IMR-90 (cell line): ENCODE results near the gene RAPGEF2. TPM values are rescaled to one million over a fixed set of nuclear protein-coding genes. Genes with fewer than 3 reads are reported as not detected.

ENCODE experiments used
- ATAC-seq: fragments of 200-7000 bp; cut with Tn5 transposase; 2 replicates; pipeline ENCODE4 v1.9.1; 2020; ENCODE audit warnings: low read depth, mild to moderate bottlenecking, moderate library complexity
- BruUV-seq: library from RNA; stranded (reverse); fragments of 400-500 nt; replicated peaks from 2 replicates; lab custom pipeline; 2021; lab: Mats Ljungman, UMichigan
- CTCF ChIA-PET: fragments of 300-600 bp; formaldehyde crosslinking; extraction: SDS; loops from one replicate; lab custom pipeline; 2021; ENCODE audit warnings: antibody characterized with exemption; lab: Yijun Ruan, JAX
- POLR2A ChIA-PET: fragments of 300-600 bp; sonication (Branson Sonifier 250); formaldehyde crosslinking; loops from one replicate; lab custom pipeline; 2022; ENCODE audit warnings: antibody characterized with exemption; ENCODE audit not compliant: unreplicated experiment; lab: Charles Lee
- DNase-seq: peaks from one replicate; pipeline ENCODE4 v3.0.0; 2013
- H2AFZ ChIP-seq: replicated peaks from 2 replicates; pipeline ENCODE3; 2013; ENCODE audit warnings: low read length, mild to moderate bottlenecking; ENCODE audit not compliant: poor library complexity
- H2AK5ac ChIP-seq: 2 replicates; pipeline ENCODE4 v1.6.1; 2013; ENCODE audit warnings: low read depth, low read length, inconsistent platforms
- H2AK9ac ChIP-seq: replicated peaks from 2 replicates; pipeline ENCODE3; 2013; ENCODE audit warnings: mild to moderate bottlenecking, low read depth, low read length, moderate library complexity; ENCODE audit not compliant: poor library complexity
- H2BK120ac ChIP-seq: 2 replicates; pipeline ENCODE4 v1.6.1; 2013; ENCODE audit warnings: low read depth, low read length, inconsistent platforms
- H2BK15ac ChIP-seq: 3 replicates; pipeline ENCODE4 v1.6.1; 2013; ENCODE audit warnings: low read depth, low read length, inconsistent platforms
- H2BK20ac ChIP-seq: 2 replicates; pipeline ENCODE4 v1.6.1; 2013; ENCODE audit warnings: low read depth, mild to moderate bottlenecking, inconsistent platforms, low read length, moderate library complexity
- H2BK5ac ChIP-seq: 2 replicates; pipeline ENCODE4 v1.6.1; 2013; ENCODE audit warnings: mild to moderate bottlenecking, low read depth, low read length, inconsistent platforms; ENCODE audit not compliant: poor library complexity, severe bottlenecking
- H3K14ac ChIP-seq: replicated peaks from 2 replicates; pipeline ENCODE4 v1.6.1; 2013; ENCODE audit warnings: low read depth, low read length, inconsistent platforms
- H3K18ac ChIP-seq: 2 replicates; pipeline ENCODE4 v1.6.1; 2013; ENCODE audit warnings: low read depth, low read length, control low read depth
- H3K23ac ChIP-seq: 2 replicates; pipeline ENCODE4 v1.6.1; 2013; ENCODE audit warnings: low read depth, low read length, inconsistent platforms
- H3K27ac ChIP-seq: 2 replicates; pipeline ENCODE4 v1.5.1; 2013; ENCODE audit warnings: mild to moderate bottlenecking, control low read depth, low read length; ENCODE audit not compliant: insufficient read depth
- H3K27me3 ChIP-seq: 2 replicates; pipeline ENCODE4 v1.6.1; 2013; ENCODE audit warnings: low read length; ENCODE audit not compliant: control insufficient read depth, insufficient read depth
- H3K36me3 ChIP-seq: 2 replicates; pipeline ENCODE4 v1.6.1; 2013; ENCODE audit warnings: low read length, mixed read lengths; ENCODE audit not compliant: control insufficient read depth, insufficient read depth
- H3K4ac ChIP-seq: 2 replicates; pipeline ENCODE4 v1.6.1; 2013; ENCODE audit warnings: low read depth, low read length, inconsistent platforms
- H3K4me1 ChIP-seq: 2 replicates; pipeline ENCODE4 v1.6.1; 2013; ENCODE audit warnings: low read length, mixed read lengths; ENCODE audit not compliant: control insufficient read depth, insufficient read depth
- H3K4me2 ChIP-seq: 2 replicates; pipeline ENCODE4 v1.6.1; 2013; ENCODE audit warnings: low read depth, mild to moderate bottlenecking, control low read depth, low read length, moderate library complexity
- H3K4me3 ChIP-seq: 2 replicates; pipeline ENCODE4 v1.5.1; 2013; ENCODE audit warnings: low read depth, mild to moderate bottlenecking, control low read depth, low read length, moderate library complexity; ENCODE audit not compliant: insufficient read depth
- H3K56ac ChIP-seq: 2 replicates; pipeline ENCODE4 v1.6.1; 2013; ENCODE audit warnings: low read length, inconsistent platforms; ENCODE audit not compliant: insufficient read depth; ENCODE audit errors: extremely low read depth
- H3K79me1 ChIP-seq, 2 experiments: 2 replicates each; pipeline ENCODE4 v1.6.1; 2013; ENCODE audit warnings: low read length in 2 of 2, inconsistent platforms in 1 of 2, low read depth in 1 of 2
- H3K9ac ChIP-seq: 2 replicates; pipeline ENCODE4 v1.6.1; 2013; ENCODE audit warnings: low read depth, low read length, control low read depth
- H3K9me1 ChIP-seq: 2 replicates; pipeline ENCODE4 v1.6.1; 2013; ENCODE audit warnings: low read length, inconsistent platforms; ENCODE audit not compliant: insufficient read depth
- H3K9me3 ChIP-seq: 2 replicates; pipeline ENCODE4 v1.6.1; 2013; ENCODE audit warnings: low read length; ENCODE audit not compliant: control insufficient read depth, insufficient read depth
- H4K20me1 ChIP-seq: 2 replicates; pipeline ENCODE4 v1.6.1; 2013; ENCODE audit warnings: low read length, inconsistent platforms; ENCODE audit not compliant: insufficient read depth
- H4K5ac ChIP-seq: 2 replicates; pipeline ENCODE4 v1.6.1; 2013; ENCODE audit warnings: mild to moderate bottlenecking, low read depth, low read length, control low read depth
- H4K8ac ChIP-seq, 2 experiments: 2 replicates each; pipeline ENCODE4 v1.6.1; 2013; ENCODE audit warnings: low read depth in 2 of 2, low read length in 2 of 2, control low read depth in 1 of 2, inconsistent platforms in 1 of 2
- H4K91ac ChIP-seq: 2 replicates; pipeline ENCODE4 v1.6.1; 2013; ENCODE audit warnings: low read depth, low read length, inconsistent platforms; ENCODE audit not compliant: insufficient read depth
- BHLHE40 ChIP-seq: fragments of 150-350 bp; IDR thresholded peaks from 2 replicates; pipeline ENCODE4 v1.6.1; 2016; ENCODE audit warnings: mild to moderate bottlenecking, low read depth, low read length
- CEBPB ChIP-seq: IDR thresholded peaks from 2 replicates; pipeline ENCODE4 v1.6.1; 2012; ENCODE audit warnings: low read depth, low read length, improper control_type of control experiment
- CHD1 ChIP-seq: IDR thresholded peaks from 2 replicates; pipeline ENCODE4 v1.6.1; 2012; ENCODE audit warnings: low read depth, low read length, improper control_type of control experiment
- CTCF ChIP-seq: conservative IDR thresholded peaks from 2 replicates; pipeline ENCODE4 v1.5.1; 2012; ENCODE audit warnings: mild to moderate bottlenecking, low read depth, low read length, improper control_type of control experiment
- FOS ChIP-seq: fragments of 150-350 bp; IDR thresholded peaks from 2 replicates; pipeline ENCODE4 v1.6.1; 2016; ENCODE audit warnings: low read depth, low read length
- MAFK ChIP-seq: IDR thresholded peaks from 2 replicates; pipeline ENCODE4 v1.6.1; 2012; ENCODE audit warnings: low read depth, low read length, improper control_type of control experiment
- MAZ ChIP-seq: IDR thresholded peaks from 2 replicates; pipeline ENCODE4 v1.6.1; 2012; ENCODE audit warnings: low read depth, mild to moderate bottlenecking, low read length, improper control_type of control experiment, moderate library complexity, borderline replicate concordance
- MXI1 ChIP-seq: IDR thresholded peaks from 2 replicates; pipeline ENCODE4 v1.6.1; 2012; ENCODE audit warnings: low read depth, mild to moderate bottlenecking, low read length, moderate library complexity, borderline replicate concordance
- NFE2L2 ChIP-seq: fragments of 150-350 bp; IDR thresholded peaks from 2 replicates; pipeline ENCODE4 v1.6.1; 2016; ENCODE audit warnings: low read depth, mild to moderate bottlenecking, low read length
- POLR2A ChIP-seq: IDR thresholded peaks from 2 replicates; pipeline ENCODE4 v1.6.1; 2012; ENCODE audit warnings: mild to moderate bottlenecking, low read depth, low read length
- RAD21 ChIP-seq: IDR thresholded peaks from 2 replicates; pipeline ENCODE4 v1.6.1; 2012; ENCODE audit warnings: low read length, improper control_type of control experiment
- RCOR1 ChIP-seq: IDR thresholded peaks from 2 replicates; pipeline ENCODE4 v1.6.1; 2012; ENCODE audit warnings: mild to moderate bottlenecking, low read length, improper control_type of control experiment; ENCODE audit not compliant: insufficient replicate concordance
- RFX5 ChIP-seq: IDR thresholded peaks from 2 replicates; pipeline ENCODE4 v1.8.0; 2012; ENCODE audit warnings: low read depth, mild to moderate bottlenecking, low read length, moderate library complexity
- SMC3 ChIP-seq: fragments of 150-350 bp; IDR thresholded peaks from 2 replicates; pipeline ENCODE4 v1.6.1; 2016; ENCODE audit warnings: low read depth, mild to moderate bottlenecking, antibody characterized with exemption, low read length, moderate library complexity
- USF2 ChIP-seq: fragments of 150-350 bp; IDR thresholded peaks from 2 replicates; pipeline ENCODE4 v1.6.1; 2017; ENCODE audit warnings: mild to moderate bottlenecking, antibody characterized with exemption, low read length, low read depth
- WGBS, 2 experiments: methylation state at CpG; one replicate each; pipeline versions ENCODE4 v1.1.5 to v1.1.7; 2013; ENCODE audit warnings: missing lambda C conversion rate in 2 of 2; ENCODE audit not compliant: insufficient read length in 1 of 2; ENCODE audit errors: extremely low coverage in 2 of 2; 5-methylcytosine and 5-hydroxymethylcytosine counted together
- dilution Hi-C: fragments of 300-500 bp; cut with HindIII; formaldehyde crosslinking; loops from one replicate; pipeline ENCODE4 v1.14.3; 2018; ENCODE audit warnings: low sequenced_read_pairs; ENCODE audit not compliant: unreplicated experiment
- in situ Hi-C: fragments of 300-500 bp; cut with MboI; formaldehyde crosslinking; loops from 3 replicates; pipeline ENCODE4 v1.14.3; 2019; ENCODE audit warnings: low sequenced_read_pairs, inconsistent platforms, mixed read lengths
- intact Hi-C: fragments of 100-400 bp; cut with micrococcal nuclease; formaldehyde crosslinking; loops from 2 replicates; pipeline ENCODE4 v1.10.0; 2022
- polyA plus RNA-seq, 3 experiments: library from polyadenylated mRNA; depleted of rRNA; stranded (reverse); fragments of >200 nt; gene quantifications; 2 replicates each; pipeline ENCODE4 v1.2.3, GENCODE V29; 2012; ENCODE audit warnings: low replicate concordance in 1 of 3
- total RNA-seq: library from RNA; depleted of rRNA; stranded (reverse); fragments of >200 nt; gene quantifications from 2 replicates; pipeline ENCODE4 v1.2.3, GENCODE V29; 2012
- TF ChIP-seq, protein P1 (sequence below): fragments of 150-350 bp; IDR thresholded peaks from 2 replicates; pipeline ENCODE4 v1.6.1; 2016; ENCODE audit warnings: low read depth, mild to moderate bottlenecking, low read length, moderate library complexity, borderline replicate concordance

Gene RAPGEF2
- total and polyA plus RNA-seq, 2 of the 4 experiments (the other 2 are of a cell fraction) = 27.6 to 109 TPM

- no peak overlapping the region for H3K18ac ChIP-seq
- intact Hi-C loops = no loop called here
- H3K27ac ChIP-seq = no peak overlapping the region
- no peak overlapping the region for H2AFZ ChIP-seq
- in situ Hi-C loops = no loop called here
- no TSS peak for BruUV-seq
- H3K4me2 ChIP-seq = no peak overlapping the region
- H2BK20ac ChIP-seq = no peak overlapping the region
- no peak overlapping the region for H2AK9ac ChIP-seq
- H3K9me3 ChIP-seq = no peaks in the 10 kb centered on the region
- no peak overlapping the region for H3K9ac ChIP-seq
- H4K8ac ChIP-seq = no peak overlapping the region
- H3K4ac ChIP-seq = no peak overlapping the region
- no peaks in the 10 kb centered on the region for H3K36me3 ChIP-seq
- no peak overlapping the region for H3K14ac ChIP-seq
- no peak overlapping the region for H2BK15ac ChIP-seq
- H2AK5ac ChIP-seq = no peak overlapping the region
- no peak for DNase-seq
- H4K91ac ChIP-seq = no peak overlapping the region
- WGBS, 2 experiments = no CpG with 5 or more reads among the region's 4 CpGs
- no peak for ATAC-seq
- H3K79me1 ChIP-seq = peaks cover 22 to 32% of the 10 kb centered on the region in 2 experiments
- no peak overlapping the region for H3K23ac ChIP-seq
- no peaks in the 10 kb centered on the region for H3K4me1 ChIP-seq
- ChIA-PET CTCF (interaction anchor here (0.9 kb wide), 1 partner anchor 236 kb away, joined by 3 read pairs; no protein-coding TSS in a partner anchor), POLR2A (no interaction called here)
- H3K9me1 ChIP-seq = no peaks in the 10 kb centered on the region
- dilution Hi-C loops = no loop called here
- H2BK120ac ChIP-seq = no peak overlapping the region
- no peaks in the 10 kb centered on the region for H3K27me3 ChIP-seq
- TF ChIP-seq CTCF (no peak), NFE2L2 (no peak), CEBPB (no peak), BHLHE40 (no peak), MAZ (no peak), POLR2A (no peak), MXI1 (no peak), RFX5 (no peak), RAD21 (no peak), SMC3 (no peak), RCOR1 (no peak), CHD1 (no peak), FOS (no peak), USF2 (no peak), MAFK (no peak)
- TF ChIP-seq, protein P1, sequence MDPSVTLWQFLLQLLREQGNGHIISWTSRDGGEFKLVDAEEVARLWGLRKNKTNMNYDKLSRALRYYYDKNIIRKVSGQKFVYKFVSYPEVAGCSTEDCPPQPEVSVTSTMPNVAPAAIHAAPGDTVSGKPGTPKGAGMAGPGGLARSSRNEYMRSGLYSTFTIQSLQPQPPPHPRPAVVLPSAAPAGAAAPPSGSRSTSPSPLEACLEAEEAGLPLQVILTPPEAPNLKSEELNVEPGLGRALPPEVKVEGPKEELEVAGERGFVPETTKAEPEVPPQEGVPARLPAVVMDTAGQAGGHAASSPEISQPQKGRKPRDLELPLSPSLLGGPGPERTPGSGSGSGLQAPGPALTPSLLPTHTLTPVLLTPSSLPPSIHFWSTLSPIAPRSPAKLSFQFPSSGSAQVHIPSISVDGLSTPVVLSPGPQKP = no peak
- no peak overlapping the region for H4K5ac ChIP-seq
- H2BK5ac ChIP-seq = no peak overlapping the region
- H3K56ac ChIP-seq = no peak overlapping the region
- peaks cover 15% of the 10 kb centered on the region for H4K20me1 ChIP-seq
- H3K4me3 ChIP-seq = no peak overlapping the region
These were observed 8.5 kb downstream of the RAPGEF2 start for GRCh38 chr4:159111416-159111815.
